Activated effector memory CD4-positive, alpha-beta T cell treated with Interleukin-2 at 50 U/mL for 16 hours (primary cell): Measurements from ENCODE around the gene DDX20.
"Not testable (repeated sequence)": the region's sequence is repeated elsewhere in the genome, so short reads cannot be mapped to it uniquely, and the experiment has no call there.

Source experiments
- DNase-seq: peaks from one replicate; pipeline ENCODE4 v3.0.0-alpha.2; 2020

The DDX20 gene

DNA sequence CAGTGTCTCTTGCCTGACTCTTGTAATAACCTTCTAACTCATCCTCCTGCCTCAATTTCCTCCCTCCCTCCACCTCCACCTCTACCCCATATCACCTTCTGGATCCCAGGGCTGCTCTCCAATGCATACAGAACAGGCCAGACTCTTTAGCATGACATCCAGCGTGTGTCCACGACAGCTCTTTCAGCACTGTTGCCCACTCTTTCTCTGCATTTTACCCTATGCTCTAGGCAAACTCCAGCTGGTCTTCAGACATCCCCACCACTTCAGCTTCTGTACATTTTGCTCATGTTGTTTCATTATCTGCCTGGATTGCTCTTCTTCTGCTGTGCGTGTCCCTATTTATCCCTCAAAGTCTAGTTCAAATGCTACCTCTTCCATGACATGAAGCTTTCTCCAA lies 21.3 kb upstream of the DDX20 start:
- DNase-seq, result no peak

DNA sequence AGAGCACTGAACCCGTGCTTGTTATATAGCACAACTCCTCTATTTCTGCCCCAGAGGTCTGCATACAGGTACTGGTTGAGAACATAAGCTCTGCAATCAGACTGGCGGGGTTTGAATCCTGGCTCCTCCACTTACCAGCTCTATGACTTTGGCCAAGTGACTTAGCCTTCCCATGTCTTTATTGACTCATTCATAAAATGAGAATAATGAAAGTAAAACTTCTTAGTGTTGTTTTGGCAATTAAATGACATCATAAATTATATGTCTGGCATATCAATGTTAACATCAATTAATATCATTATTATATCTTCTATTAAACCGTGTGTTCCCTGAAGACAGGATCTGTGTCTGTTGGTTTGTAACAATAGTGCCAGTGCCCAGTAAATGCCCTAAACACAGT lies 20.8 kb upstream of the DDX20 start:
- DNase-seq, result no peak

DNA sequence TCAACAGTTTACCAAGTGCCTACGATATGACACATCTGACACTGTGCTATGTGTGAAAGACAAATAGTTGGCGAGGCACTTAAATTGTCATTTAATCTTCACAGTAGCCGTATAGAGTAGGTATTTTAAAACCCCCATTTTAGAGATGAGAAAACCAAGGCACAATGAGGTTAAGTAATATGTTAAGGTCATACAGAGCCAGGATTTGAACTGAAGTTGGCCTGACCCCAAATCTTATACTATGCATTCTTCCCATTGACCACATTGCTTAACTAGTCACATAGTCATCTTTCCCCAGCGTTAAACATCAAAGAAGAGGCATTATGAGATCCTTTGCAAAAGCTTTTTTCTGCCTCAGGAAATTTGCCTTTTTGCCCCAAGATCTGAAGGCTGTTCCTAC lies 20.4 kb upstream of the DDX20 start:
- DNase-seq, result no peak

DNA sequence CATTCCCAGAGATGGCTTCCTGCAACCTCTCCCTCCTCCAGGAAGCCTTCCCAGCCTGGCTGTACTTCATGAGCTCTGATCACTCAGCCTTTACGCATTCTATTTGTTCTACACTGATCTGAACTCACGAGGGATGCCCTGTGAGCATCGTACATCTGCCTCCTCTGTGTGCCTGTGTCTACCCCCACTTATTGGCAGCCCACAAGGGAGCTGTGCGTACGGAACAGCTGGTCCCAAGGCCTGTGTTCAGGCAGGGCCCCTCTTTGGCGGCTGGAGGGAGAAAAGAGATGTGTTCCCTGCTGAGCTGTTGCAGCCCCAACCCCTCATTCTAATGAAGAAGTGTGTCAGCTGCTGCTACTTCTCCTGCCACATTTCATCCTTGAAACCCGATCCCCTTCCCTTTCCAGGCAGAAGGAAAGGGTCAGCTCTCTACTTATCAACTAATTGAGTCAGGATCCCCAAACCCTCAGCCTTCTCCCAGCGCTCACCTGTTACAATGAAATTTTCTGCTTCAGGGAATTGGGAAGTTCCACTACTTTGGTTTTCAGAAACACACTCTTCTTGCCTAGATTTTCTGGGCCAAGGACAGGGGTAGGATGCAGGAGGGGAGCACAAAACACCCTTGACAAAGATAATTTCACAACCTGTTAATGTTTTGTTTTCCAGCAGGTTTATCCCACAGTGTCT lies 19.7 kb upstream of the DDX20 start:
- no peak for DNase-seq

DNA sequence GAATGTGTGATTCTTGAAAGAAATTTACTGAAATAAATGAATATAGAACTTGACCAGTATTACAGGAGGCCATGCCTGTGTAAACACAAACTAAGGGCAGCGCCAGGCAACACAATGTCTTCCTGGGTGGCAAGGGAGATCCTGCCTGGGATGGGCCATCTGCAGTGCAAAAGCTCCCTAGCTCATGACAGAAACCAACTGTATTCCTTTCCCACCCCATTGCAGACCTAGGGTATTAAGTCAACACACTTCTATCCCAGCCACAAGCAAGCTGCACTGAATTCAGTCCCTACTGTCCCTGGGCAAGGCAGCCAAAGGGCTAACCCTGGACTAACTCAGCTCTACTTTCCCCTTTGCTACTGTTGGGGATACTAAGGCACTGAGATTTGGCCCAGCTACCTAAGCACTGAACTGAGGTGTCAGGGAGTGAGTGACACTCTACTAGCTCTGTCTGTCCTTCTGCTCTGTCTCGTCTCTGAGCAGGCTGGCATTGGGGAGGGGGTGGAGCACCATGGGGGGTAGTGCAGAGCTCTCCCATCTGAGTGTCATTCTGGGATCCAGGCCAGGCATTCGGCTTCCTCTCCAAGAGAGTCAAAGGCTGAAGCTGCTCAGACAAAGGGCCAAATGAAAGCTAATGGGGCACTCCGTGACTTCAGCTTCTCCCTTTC lies 19.0 kb upstream of the DDX20 start:
- no peak for DNase-seq

DNA sequence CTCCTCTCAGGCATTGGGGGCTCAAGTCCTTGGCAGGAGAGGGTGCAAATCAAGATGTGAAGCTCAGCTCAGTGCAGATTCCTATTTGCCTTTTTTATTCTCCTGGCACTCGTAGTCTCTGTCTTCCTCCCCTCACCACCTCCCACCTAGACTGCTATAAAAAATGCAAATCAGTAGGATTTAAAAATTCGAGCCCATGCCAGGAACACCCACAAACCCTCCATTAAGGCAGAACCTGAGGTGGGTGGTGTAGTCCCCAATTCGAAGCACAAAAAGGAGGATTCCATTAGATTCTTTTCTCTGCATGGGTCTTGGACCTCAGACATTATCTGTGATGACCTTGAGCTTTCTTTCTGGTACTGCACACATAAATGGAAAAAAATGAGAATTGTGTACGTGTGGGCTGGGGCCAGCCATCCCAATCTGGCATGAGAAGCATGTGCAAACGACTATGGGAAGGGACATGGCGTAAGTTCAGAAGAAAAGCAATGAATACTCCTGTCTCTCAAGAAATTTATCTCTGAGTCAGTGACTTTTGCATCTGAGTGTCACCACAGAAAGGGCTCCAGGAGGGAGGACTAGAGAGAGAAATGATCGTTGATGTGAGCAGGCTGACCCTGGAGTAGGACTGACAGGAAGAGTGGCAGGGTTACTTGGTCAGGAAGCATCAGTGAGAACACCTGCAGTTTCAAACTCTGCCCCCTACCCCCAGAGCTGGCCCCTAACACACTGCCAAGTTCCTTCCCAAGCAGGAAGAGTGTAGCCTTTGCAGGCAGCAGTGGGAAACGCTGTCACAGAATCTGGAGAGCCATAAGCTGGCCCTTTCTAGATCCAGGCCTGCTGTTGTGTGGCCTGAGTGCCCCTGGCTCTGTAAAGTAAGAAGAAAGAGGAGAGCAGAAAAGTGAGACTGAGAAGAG lies 18.2 kb upstream of the DDX20 start:
- no peak for DNase-seq

DNA sequence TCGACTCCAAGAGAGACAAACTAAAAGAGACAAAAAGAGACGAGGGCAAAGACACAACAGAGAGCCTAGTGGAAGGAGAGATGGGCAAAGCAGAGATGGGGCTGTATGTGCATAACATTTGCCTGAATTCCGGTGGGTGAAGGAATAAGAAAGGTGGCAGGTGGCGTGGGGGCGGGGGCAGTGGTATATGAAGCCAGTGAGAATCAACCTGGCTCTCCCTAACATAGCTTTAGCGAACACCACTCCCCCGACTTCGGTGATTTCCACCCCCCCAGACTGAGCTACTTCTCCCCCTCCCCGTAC lies 17.6 kb upstream of the DDX20 start:
- DNase-seq, result no peak

DNA sequence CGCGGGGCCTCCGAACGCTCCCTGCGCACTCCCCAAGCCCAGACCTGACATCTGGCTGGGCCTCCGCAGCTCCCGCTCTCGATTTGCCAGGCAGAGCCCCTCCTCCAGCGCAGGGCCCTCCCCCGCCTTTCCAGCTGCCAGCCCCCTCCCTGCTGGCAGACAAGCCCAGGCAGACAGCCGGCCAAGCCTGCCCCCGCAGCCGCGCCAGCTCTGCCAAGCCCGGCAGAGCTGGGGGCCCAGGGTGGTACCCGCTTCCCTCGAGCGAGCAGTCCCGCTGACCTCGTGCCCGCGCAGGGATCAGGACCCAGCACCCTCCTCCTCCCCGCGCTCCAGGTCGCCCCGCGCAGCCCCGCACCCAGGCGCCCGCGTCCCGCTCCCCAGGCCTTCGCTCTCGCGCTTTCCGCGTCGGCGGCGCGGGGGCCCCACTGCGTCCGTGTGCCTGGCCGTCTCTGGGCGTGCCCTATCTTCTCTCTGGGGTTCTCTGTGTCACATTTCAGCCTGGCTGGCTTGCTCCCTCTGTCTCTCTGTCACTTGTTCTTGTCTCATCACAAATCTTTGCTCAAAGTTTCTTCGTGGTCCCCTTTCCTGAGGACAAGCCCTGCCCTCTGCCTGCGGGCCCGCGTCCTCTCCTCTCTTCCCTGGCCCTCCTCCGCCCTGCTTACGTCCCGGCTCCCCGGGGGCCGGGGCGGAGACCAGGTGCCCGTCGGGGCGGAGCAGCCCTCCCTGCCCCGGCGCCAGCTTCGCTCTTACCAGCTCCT lies 17.1 kb upstream of the DDX20 start:
- DNase-seq, result peak; percentile 23

DNA sequence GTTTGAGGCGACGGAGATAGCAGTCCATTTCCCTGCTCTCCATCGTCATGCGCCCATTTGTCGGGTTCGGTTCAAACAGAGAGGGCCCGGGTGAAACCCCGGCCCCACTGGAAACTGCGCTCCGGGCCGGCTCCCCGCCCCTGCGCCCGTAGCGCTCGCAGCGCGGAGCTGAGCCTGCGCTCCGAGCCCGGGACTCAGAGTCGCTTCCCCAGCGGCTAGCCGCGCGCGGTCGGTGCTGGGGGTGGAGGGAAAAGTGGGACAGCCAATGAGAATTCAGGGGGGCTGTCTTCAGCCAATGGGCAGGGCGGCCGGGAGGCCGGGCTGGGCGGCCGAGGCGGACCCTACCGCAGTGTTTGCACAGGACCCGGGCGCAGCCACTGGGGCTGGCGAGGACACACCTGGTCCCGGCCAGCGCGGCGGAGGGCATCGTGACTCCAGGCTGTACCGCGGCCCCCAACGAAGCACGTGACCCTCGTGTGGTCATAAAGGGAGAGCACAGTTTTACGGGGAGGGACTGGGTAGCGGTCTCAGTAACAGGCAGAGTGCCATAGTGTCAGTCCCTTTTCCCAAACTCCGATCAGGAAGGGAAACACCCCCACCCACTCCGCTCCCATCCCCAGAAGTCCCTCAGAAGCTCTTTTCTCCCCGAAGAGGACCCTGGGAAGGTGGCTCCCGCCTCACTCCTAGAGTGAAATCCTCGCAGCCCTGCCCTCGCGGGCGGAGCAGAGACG lies 16.3 kb upstream of the DDX20 start, which contains the start of gene INKA2:
INKA2 (minus strand) TSS at position 202 of the 731 bp plus-strand sequence; CDS start at position 49, 153 bp downstream.
- peak; percentile 60 for DNase-seq

DNA sequence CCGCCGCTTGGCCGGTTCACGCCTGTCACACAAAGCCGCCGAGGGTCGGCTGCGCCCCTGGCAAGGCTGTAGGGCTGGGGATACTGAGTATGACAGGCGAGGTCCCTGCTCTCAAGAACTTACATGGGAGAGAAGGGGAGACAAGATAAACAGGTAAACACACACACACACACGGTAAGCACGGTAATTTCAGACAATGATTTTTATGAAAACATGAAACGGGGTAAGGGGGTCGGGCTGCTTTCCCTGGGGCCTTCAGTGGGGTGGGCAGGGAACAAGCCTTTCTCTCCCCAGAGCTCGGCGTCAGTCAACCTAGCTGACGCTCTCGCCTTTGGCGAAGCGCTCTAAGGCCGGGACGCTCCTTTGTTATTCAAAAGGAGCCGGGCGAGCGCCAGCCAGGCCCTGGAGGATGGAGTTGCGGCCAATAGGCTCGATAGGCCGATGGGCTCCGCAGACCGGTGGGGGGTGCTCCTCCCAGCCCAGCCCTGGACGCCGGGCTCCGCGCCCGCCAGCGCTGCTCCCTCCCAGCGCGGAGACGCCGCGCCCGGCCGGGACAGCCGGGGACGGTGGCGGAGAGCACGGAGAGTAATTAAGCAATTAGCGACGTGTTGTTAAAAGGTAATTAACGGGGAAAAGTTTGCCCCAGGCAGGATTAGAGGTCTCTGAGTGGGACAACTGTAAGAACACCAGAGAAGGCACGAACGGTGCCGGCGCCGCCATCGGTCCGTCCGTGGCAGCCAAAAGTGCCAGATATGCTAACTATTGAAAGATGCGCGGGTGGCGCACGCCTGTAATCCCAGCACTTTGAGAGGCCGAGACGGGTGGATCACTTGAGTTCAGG lies 15.6 kb upstream of the DDX20 start:
- DNase-seq, result no peak

DNA sequence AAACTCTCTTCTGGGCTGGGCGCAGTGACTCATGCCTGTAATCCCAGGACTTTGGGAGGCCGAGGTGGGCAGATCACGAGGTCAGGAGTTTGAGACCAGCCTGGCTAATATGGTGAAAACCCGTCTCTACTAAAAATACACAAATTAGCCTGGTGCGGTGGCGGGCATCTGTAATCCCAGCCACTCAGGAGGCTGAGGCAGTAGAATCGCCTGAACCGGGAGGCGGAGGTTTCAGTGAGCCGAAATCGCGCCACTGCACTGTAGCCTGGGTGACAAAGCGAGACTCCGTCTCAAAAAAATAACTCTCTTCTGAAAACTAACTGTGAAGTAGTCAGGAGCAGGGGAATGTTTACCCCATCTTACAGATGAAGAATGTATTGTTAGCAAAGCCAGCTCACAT lies 13.4 kb upstream of the DDX20 start:
- DNase-seq, result not testable (repeated sequence)

DNA sequence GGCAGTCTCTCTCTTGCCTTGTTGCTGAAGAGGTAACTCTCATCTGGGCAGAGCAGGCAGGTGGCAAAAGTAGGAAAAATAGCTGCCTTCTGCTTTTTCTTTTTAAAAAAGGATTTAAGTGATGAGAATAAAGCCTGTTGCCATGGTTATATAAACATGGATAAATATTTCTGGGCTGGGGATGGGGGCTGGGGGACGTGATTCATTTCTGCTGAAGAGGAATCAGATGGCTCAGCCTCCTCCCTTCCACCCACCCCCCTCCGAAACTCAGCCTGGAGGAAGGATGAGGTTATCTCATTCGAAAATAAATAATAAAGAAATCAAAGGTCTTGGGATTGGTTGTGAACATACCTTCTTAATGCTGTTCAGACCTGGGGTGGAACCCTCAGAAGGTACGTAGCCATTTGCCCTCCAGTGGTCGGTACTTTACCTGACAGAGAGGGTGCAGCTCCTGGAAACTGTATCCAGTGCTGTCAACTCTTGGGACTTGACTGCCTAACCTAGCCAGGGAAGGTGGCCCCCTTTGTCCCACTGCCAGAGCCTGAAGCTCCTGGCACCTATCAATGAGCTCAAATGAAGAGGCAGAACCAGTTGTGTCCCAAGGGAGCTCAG lies 12.7 kb upstream of the DDX20 start:
- no peak for DNase-seq

DNA sequence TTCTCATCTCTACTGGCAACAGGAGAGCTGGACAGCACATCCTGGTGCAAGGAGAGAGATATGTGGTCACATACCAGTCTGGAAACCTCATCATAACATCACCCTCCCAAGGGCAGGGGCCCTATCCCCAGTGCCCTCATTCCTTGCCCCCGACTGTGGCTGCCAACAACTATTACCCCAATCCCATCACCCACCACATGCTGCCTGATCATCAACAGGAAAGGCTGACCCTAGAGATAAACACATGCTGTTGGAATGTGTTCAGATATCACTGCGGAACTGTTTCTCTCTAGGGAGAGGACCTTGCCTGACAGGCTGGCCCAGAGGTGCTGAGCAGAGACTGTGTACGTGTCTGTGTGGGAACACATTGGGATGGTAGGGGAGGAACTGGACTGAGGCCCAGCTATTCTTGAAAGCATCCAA lies 12.0 kb upstream of the DDX20 start:
- DNase-seq, result no peak

DNA sequence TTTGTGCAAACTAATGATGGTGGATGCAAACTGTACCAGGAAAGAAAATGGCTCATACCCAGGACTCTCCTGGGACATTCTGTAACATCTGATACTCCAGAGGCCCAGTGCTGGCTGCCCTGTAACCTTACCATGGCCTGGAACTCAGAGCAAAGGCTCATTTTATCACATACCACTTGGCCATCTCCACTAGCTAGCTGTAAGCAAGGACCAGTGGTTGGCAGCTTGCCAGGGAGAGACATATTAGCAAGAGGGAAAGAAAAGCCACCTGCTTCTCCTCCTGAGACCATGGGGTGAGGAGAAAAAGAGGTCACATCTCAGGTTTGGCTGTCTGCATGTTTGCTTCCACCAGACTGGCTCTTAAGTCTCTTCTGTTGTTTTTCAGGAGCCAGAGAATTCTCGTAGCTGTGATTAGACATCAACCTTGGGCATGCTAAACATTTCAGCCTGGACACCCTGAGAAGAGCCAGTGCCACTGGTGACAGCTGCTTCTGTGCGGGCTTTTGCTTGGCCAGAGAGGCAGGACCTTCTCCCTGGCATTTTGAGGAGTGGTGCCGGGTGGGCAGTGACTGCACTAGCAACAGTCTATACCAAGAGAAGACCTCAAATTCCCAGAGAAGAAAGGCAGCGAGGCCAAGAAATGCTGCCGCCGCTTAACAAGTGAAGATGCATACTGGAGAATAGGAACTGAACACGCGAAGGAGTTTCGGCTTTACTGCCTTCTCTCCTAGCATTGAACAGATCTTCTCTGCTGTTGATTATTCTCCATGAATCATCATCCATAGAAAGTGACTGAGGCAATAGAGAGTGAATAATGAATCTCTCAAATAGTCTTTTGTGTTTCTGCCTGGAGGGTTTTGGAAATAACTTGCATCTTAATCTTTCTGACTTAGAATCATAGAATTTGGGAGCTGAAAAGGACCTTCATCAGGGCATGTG lies 9.8 kb upstream of the DDX20 start:
- DNase-seq, result no peak

DNA sequence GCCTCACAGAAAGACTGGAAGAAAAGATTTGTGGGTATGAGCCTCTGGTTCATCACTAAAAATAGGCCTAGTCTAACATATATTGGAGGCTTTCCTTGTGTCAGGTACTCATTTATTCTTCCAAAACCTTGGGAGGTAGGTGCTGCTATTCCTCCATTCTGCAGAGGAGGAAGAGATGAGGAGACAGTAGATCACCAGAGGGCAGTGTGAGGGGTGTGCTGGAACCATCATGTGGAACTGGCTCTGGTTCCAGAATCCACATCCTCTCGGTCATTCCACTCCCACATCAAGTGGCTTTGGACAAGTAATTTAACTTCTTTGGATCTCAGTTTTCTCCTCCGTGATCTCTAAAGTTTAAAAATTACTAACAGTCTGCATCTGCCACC lies 9.1 kb upstream of the DDX20 start:
- no peak for DNase-seq

DNA sequence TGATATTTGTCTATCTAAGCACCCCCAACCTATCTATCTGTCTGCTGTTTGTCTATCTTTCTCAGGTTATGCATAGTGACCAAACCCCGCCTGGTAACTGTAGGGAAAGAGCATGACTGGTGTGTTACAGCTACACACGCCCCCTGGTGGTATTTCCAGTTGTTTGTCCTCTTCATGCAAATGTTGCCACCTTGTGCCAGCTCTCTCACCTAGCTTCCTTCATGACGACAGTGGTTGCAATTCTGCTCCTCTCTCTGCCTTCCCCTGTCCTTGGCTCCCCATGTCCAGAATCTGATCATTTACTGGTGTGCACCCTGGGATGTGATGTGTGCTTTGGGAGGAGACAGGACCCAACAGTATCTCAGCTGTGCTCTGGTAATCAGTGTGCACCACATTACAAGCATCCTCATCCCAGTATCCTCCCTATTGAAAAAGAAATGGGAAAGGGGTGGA lies 8.4 kb upstream of the DDX20 start:
- peak; percentile 18 for DNase-seq

DNA sequence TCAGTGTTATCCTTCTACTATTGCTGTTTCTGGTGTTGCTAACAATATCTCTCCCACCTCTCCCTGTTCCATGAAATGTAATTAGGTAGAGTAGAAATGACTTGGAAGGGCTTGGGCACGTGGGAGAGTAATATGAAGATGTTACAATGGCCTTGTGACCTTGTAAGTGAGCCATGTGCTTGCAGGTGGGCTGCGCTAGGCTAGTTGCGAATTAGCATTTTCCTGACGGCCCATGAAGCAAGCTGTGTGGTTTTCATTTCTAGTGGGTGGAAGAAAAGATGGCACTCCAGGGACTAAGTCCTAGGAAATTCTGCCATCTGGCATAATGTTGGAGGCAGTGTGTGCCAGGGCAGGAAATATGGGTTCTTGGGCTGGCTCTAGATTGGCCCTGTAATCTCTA lies 7.8 kb upstream of the DDX20 start:
- no peak for DNase-seq

DNA sequence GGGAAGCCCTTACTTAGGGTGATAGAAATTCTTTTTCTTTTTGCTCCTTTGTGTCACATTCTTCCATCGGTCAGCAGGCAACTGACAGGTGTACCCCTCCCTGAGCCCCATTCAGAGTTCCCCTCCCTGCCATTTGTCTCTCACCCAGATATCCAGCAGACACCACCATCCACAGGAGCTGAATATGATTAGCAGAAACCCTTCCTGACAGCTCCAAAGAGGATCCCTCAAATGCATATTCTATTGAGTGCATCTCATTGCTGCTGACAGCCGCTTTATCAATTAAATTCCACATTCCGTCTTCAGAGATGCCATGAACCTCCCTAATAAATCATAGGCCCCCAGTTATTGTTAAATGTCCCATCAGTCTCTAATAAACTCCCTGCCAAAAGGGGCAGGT lies 6.1 kb upstream of the DDX20 start:
- DNase-seq, result no peak

DNA sequence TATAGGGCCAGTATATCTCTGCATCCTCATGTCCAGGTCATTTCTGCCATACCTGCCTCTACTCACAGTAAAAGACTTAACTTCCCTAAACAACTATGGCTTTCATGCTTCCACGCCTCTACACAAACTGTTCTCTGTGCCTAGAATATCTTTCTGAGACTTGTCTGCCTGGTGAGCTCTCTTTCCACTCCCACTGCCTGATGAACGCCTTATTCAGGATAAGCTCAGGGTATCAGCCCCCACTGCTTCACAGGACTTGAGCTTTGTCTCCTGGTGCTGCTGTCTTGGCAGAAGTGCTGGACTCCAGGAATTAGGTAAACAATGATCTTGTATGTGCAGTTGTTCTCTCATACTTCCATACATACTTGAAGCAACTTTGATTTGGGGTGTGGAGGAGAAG lies 4.8 kb upstream of the DDX20 start:
- DNase-seq, result no peak
